Jurkat, Clone E6-1 (cell line): ENCODE results near the gene DGAT2L6. TPM values are rescaled to one million over a fixed set of nuclear protein-coding genes. Genes with fewer than 3 reads are reported as not detected.

ENCODE experiments used
- DNase-seq: peaks from one replicate; pipeline ENCODE4 v3.0.0-alpha.2; 2011; ENCODE audit warnings: low read depth, low spot score
- H3K4me3 ChIP-seq: 2 replicates; pipeline ENCODE4 v1.5.1; 2011; ENCODE audit warnings: mild to moderate bottlenecking, low read length, control low read depth, moderate library complexity
- polyA plus RNA-seq: library from polyadenylated mRNA; unstranded; fragments of >200 nt; gene quantifications from one replicate; pipeline ENCODE4 v1.2.1, GENCODE V29; 2012; ENCODE audit warnings: missing spikeins; ENCODE audit not compliant: insufficient read length, insufficient read depth

The DGAT2L6 gene
- not detected for polyA plus RNA-seq

- no peak within 1 kb of the TSS for H3K4me3 ChIP-seq
- no peak for DNase-seq
Measured at GRCh38 chrX:70176938-70177533, at the start of gene DGAT2L6. DGAT2L6 (plus strand) TSS chrX:70177483; CDS start chrX:70177583, 100 bp downstream.

GRCh38 chrX:70128071-70128470 is 49.2 kb upstream of the DGAT2L6 start:
- H3K4me3 ChIP-seq, result no peak overlapping the region
- no peak for DNase-seq

- no peak for DNase-seq
- H3K4me3 ChIP-seq, result no peak overlapping the region
Measured at GRCh38 chrX:70129816-70130215, 47.5 kb upstream of the DGAT2L6 start.

DNA sequence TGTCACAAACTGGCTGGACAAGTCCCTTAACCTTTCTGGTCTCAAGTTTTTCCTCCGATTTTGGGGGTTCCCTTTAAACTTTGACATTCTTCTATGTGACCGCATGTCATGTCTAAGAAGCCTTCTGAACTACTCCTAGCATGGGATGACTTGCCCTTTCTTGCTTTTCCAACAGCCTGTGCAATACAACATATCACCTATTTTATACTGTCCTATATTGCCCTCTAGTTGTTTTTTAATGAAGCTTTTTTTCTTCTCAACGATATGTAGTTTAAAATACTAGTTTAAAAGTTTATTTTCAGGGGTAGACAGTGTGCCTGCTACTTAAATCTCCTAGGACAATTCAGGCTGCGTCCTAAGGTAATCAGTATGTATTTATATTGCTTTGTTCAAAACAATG is 45.1 kb upstream of the DGAT2L6 start:
- DNase-seq, result peak; percentile 15
- peak overlapping the region; percentile 90 for H3K4me3 ChIP-seq

DNA sequence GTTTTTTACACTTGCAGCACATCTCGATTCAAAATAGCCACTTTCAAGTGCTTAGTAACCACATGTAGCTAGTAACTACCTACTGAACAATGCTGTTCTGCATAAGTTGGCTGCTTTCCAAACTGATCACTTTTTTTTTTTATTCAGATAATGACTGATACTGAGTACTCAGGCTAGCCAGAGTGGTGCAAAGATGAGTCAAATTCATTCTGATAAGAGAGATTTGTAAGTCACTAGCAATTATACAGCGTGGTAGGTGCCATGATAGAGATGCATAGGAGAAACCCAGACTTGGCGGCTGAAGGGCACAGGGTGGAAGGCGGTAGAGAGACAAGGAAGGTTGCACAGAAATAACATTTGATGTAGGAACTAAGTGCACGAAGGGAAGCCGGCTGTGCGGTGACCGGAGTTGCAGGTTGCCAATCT is 44.4 kb upstream of the DGAT2L6 start:
- peak overlapping the region; percentile 90 for H3K4me3 ChIP-seq
- DNase-seq, result no peak

- peak within 1 kb of the TSS; percentile 90 for H3K4me3 ChIP-seq
- DNase-seq, result peak; percentile 90
Measured at GRCh38 chrX:70133303-70134115, 43.8 kb upstream of the DGAT2L6 start, which contains the start of gene IGBP1. IGBP1 (plus strand) TSS chrX:70133447; CDS start chrX:70133948, 501 bp downstream.

GRCh38 chrX:70134116-70134477 is 43.2 kb upstream of the DGAT2L6 start:
- peak overlapping the region; percentile 90 for H3K4me3 ChIP-seq
- peak; percentile 1 for DNase-seq

DNA sequence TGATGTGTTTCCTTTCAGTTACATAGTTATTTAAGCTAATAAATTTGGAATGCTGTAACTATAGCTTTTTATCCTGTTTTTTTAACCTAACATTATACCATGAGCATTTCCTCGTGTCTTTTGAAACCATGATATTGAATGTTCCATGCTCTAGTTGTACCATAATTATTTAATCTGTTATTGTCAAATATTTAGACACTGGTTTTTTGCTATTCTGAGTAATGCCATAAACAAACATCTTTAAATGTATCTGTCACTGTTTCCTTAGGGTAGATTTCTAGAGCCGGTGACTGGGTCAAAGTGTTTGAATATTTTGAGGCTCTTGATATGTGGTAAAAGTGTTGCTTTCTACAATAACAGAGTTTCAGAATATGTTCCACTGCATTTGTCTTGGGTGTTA is 38.7 kb upstream of the DGAT2L6 start:
- no peak for DNase-seq
- H3K4me3 ChIP-seq, result no peak overlapping the region

- H3K4me3 ChIP-seq, result no peak overlapping the region
- DNase-seq, result no peak
Measured at GRCh38 chrX:70139736-70140135, 37.5 kb upstream of the DGAT2L6 start.

GRCh38 chrX:70141373-70141772 is 35.9 kb upstream of the DGAT2L6 start:
- no peak for DNase-seq
- H3K4me3 ChIP-seq, result no peak overlapping the region

DNA sequence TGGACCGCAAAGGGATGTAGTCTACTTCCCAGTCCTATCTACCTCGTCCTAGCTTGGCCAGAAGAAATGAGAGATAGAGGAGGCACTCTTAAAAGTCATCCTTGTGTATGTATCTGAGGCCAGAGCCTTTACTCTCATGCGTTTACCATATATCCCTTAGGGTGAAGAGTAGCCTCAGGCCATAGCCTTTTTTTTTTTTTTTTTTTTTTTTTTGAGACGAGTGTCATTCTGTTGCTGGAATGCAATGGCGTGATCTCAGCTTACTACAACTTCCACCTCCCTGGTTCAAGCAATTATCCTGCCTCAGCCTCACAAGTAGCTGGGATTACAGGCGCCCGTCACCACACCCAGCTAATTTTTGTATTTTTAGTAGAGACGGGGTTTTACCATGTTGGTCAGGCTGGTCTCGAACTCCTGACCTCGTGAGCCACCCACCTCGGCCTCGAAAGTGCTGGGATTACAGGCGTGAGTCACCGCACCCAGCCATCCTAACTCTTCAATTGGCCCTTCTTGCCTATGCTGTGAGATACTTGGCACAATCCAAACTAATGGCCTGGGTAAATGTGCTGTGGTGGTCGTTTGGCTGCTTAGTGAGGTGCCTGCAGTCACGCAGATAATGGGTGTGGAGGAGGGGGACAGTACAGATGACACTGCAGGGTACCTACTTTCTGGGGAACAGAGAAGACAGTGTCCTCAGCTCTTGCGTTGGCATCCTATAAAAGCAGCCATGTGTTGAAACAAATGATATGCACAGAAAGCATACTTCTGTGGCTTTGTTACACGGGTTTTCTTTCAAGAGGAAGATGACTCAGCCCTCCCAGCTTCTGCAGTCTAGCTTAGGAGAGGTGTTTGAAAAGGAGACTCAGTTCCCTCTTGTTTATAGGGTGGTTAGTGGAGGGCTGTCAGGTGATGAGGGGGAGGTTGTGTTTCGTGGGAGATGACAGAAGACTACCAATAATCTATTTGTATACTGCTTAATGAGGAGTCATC is 10.4 kb upstream of the DGAT2L6 start:
- no peak overlapping the region for H3K4me3 ChIP-seq
- DNase-seq, result no peak

DNA sequence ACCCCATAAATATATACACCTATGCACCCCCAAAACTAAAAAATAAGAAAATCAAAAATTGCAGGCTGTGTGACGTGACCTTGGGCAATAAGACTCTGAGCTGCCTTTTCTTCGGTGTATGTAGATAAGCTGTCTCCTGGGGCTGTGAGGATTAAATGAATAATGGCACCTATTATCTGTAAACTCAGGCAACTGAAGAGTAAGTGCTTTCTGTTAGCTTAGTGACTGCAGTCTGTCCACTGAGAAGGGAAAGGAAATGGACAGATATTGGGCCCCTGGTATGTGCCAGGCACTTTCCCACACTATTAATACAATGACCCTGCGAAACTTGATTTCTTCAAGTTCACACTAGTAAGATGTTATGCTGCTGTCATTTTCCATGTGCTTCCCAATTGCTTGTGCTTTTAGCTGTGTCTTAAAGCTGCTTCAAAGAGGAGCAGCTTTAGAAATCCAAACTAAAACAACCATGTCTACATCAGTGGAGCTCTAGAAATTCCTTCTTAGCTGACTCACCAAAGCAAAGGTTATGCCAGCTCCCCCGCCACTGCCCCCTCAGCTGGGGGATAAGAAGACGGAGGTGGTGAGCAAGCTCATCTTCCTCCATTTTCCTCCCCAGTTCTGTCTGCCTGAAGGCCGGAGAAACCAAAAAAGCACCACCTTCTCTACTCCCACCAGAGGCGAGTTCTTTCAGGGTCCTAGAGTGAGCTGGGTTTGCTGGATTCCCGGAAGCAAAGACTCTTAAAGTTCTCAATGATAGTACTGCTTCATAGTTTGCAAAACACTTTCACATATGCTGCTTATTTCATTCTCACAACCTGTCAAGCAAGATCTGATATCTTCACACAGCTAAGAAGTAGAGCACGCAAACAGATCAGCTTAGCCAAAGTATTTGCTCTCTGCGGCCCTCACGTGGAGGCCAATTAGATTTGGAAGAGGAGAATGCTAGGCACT is 8.8 kb upstream of the DGAT2L6 start:
- no peak for DNase-seq
- no peak overlapping the region for H3K4me3 ChIP-seq

GRCh38 chrX:70169281-70169680 is 8.0 kb upstream of the DGAT2L6 start:
- no peak overlapping the region for H3K4me3 ChIP-seq

DNA sequence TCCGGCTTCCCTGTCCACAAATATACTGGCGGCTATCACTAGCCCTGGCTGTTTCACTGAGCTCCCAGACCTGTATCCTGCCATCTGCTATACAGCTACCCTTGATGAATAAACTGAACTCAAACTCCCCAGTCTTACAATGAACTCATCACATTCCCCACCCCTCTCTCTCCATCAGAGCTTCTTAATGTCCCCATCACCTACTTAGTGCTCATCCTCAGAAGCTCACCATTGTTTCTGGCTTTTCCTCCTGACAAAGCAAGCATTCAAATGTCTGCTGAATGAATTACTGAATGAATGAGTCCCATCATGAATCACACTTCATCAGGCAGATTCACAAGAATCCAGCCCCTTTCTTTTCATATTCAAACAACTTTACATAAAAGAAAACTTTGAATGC is 5.7 kb upstream of the DGAT2L6 start:
- no peak for DNase-seq
- no peak overlapping the region for H3K4me3 ChIP-seq

More at GRCh38 chrX:70169281-70169680, 8.0 kb upstream of the DGAT2L6 start:
- no peak for DNase-seq

- DNase-seq, result no peak
- H3K4me3 ChIP-seq, result no peak overlapping the region
Measured at GRCh38 chrX:70172221-70172620, 5.1 kb upstream of the DGAT2L6 start.

GRCh38 chrX:70172964-70173363 is 4.3 kb upstream of the DGAT2L6 start:
- H3K4me3 ChIP-seq, result no peak overlapping the region

DNA sequence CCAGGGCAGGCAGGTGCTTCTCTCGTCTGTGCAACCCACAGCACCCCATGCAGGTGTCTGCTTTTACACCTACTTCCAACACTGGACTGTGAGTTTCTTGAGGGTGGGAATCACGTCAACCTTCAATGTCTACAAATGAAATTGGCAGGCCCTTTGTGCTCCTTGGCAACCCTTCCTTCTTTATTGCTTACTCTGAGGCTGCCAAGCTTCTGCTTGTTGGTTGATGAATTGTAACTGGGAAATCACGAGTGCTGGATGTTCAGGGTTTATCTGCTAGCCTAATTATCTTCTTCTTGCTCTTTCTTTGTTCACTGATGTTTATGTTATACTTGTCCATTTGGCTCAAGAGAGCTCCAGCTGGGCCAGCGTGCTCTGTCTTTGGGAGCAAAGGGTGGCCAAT is 2.5 kb upstream of the DGAT2L6 start:
- no peak for DNase-seq
- no peak overlapping the region for H3K4me3 ChIP-seq

More at GRCh38 chrX:70172964-70173363, 4.3 kb upstream of the DGAT2L6 start:
- no peak for DNase-seq

DNA sequence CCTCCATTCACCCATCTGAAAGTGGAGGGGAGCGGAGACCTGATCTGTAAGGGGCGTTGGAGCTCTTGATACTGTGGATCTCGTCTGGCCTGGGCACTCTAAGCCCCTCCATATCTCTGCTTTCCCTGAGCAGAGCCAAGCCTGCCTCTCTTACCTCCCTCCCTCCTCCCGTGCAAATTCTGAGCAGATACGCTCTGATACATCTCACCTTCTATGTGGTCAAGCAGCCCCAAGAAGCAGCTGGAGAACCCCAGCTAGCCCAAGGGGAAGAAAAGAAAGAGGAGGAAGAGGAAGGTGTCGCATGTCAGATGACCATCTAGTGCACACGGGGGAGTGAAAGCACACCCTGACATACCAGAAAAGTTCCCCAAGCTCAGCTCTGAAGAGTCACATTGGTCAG is 1.9 kb upstream of the DGAT2L6 start:
- H3K4me3 ChIP-seq, result no peak overlapping the region
- no peak for DNase-seq
